K562 (cell line): Measurements from ENCODE around the gene OIT3. TPM values are rescaled to one million over a fixed set of nuclear protein-coding genes. Genes with fewer than 3 reads are reported as not detected.

ENCODE experiments used
- ATF3 ChIP-seq, 2 experiments: fragments of 450-650 bp in 1 of 2; sonication (generic) in 1 of 2; formaldehyde crosslinking in 1 of 2; IDR thresholded peaks in 1 of 2; conservative IDR thresholded peaks in 1 of 2; 2 replicates each; pipeline versions ENCODE4 v1.6.1 to v1.8.1; 2016 to 2023; ENCODE audit warnings: mild to moderate bottlenecking in 2 of 2, moderate library complexity in 2 of 2, inconsistent platforms in 1 of 2, missing genetic modification reagents in 1 of 2
- BRF1 ChIP-seq: IDR thresholded peaks from 3 replicates; pipeline ENCODE4 v1.6.1; 2011; ENCODE audit warnings: borderline replicate concordance, mild to moderate bottlenecking; ENCODE audit not compliant: insufficient read length; ENCODE audit errors: extremely low read depth
- CBX2 ChIP-seq: fragments of 200-600 bp; sonication (generic); IDR thresholded peaks from one replicate; pipeline ENCODE4 v1.6.1; 2012; ENCODE audit warnings: mild to moderate bottlenecking, low read length, inconsistent platforms; ENCODE audit not compliant: insufficient read depth, poor library complexity, severe bottlenecking
- FOS ChIP-seq: IDR thresholded peaks from 3 replicates; pipeline ENCODE4 v1.6.1; 2011; ENCODE audit not compliant: insufficient read length; ENCODE audit errors: extremely low read depth
- FOXP1 ChIP-seq: sonication (generic); formaldehyde crosslinking; IDR thresholded peaks from 2 replicates; pipeline ENCODE4 v1.8.0; 2022; ENCODE audit warnings: mild to moderate bottlenecking, missing genetic modification reagents
- FUS ChIP-seq: fragments of 200-400 bp; formaldehyde crosslinking; optimal IDR thresholded peaks from 2 replicates; pipeline ENCODE3; 2017; ENCODE audit warnings: low read depth, low read length
- IRF2 ChIP-seq: sonication (generic); formaldehyde crosslinking; IDR thresholded peaks from 2 replicates; pipeline ENCODE4 v1.8.1; 2022; ENCODE audit warnings: mild to moderate bottlenecking, missing genetic modification reagents
- KDM2B ChIP-seq: fragments of 250-450 bp; sonication (Bioruptor Pico); IDR thresholded peaks from 2 replicates; pipeline ENCODE4 v1.8.0; 2021; ENCODE audit warnings: mild to moderate bottlenecking, moderate library complexity
- LEF1 ChIP-seq: fragments of 450-650 bp; IDR thresholded peaks from 2 replicates; pipeline ENCODE4 v1.6.1; 2016; ENCODE audit warnings: mild to moderate bottlenecking
- MAFK ChIP-seq: IDR thresholded peaks from 2 replicates; pipeline ENCODE4 v1.6.1; 2011; ENCODE audit warnings: low read length, improper control_type of control experiment
- MCM3 ChIP-seq: fragments of 450-650 bp; IDR thresholded peaks from 2 replicates; pipeline ENCODE4 v1.6.1; 2016
- MTA2 ChIP-seq: fragments of 450-650 bp; IDR thresholded peaks from 2 replicates; pipeline ENCODE4 v1.6.1; 2016; ENCODE audit warnings: low read depth
- NCOA4 ChIP-seq: fragments of 450-650 bp; IDR thresholded peaks from 2 replicates; pipeline ENCODE4 v1.6.1; 2018; ENCODE audit warnings: mild to moderate bottlenecking; ENCODE audit not compliant: partially characterized antibody
- PKNOX1 ChIP-seq: fragments of 450-650 bp; IDR thresholded peaks from 2 replicates; pipeline ENCODE4 v1.6.1; 2016
- PRMT5 ChIP-seq: sonication (generic); formaldehyde crosslinking; IDR thresholded peaks from 2 replicates; pipeline ENCODE4 v1.5.0; 2020; ENCODE audit warnings: missing genetic modification reagents
- SMARCA4 ChIP-seq: fragments of 450-650 bp; IDR thresholded peaks from 2 replicates; pipeline ENCODE4 v1.6.1; 2016
- TAL1 ChIP-seq: fragments of 450-650 bp; IDR thresholded peaks from 2 replicates; pipeline ENCODE4 v1.6.1; 2016; ENCODE audit warnings: mild to moderate bottlenecking
- TCF7L2 ChIP-seq: fragments of 150-350 bp; IDR thresholded peaks from 2 replicates; pipeline ENCODE4 v1.6.1; 2016; ENCODE audit warnings: low read depth, mild to moderate bottlenecking, low read length, moderate library complexity
- XRCC3 ChIP-seq: fragments of 450-650 bp; IDR thresholded peaks from 2 replicates; pipeline ENCODE4 v1.6.1; 2017; ENCODE audit warnings: mild to moderate bottlenecking, moderate library complexity
- ZBTB2 ChIP-seq: fragments of 450-650 bp; IDR thresholded peaks from 2 replicates; pipeline ENCODE4 v1.6.1; 2016; ENCODE audit warnings: antibody characterized with exemption
- ZBTB5 ChIP-seq: fragments of 450-650 bp; IDR thresholded peaks from 2 replicates; pipeline ENCODE4 v1.6.1; 2017; ENCODE audit warnings: antibody characterized with exemption
- ZBTB9 ChIP-seq: fragments of 450-650 bp; formaldehyde crosslinking; IDR thresholded peaks from 2 replicates; pipeline ENCODE4 v1.4.0; 2020; ENCODE audit warnings: mild to moderate bottlenecking, moderate library complexity
- ZFPM2 ChIP-seq: fragments of 250-450 bp; sonication (Bioruptor Pico); IDR thresholded peaks from 2 replicates; pipeline ENCODE4 v1.5.1; 2022; ENCODE audit warnings: mild to moderate bottlenecking
- ZNF140 ChIP-seq: fragments of 250-450 bp; sonication (Bioruptor Pico); IDR thresholded peaks from 2 replicates; pipeline ENCODE4 v1.8.0; 2021; ENCODE audit warnings: moderate library complexity, mild to moderate bottlenecking, inconsistent platforms
- ZNF165 ChIP-seq: fragments of 250-450 bp; sonication (Bioruptor Pico); IDR thresholded peaks from 2 replicates; pipeline ENCODE4 v1.4.0; 2020; ENCODE audit warnings: borderline replicate concordance
- ZNF699 ChIP-seq: fragments of 250-450 bp; sonication (Bioruptor Pico); IDR thresholded peaks from 2 replicates; pipeline ENCODE4 v1.8.0; 2021; ENCODE audit warnings: mild to moderate bottlenecking, moderate library complexity; ENCODE audit not compliant: insufficient replicate concordance
- polyA plus RNA-seq, 8 experiments: library from polyadenylated mRNA; depleted of rRNA in 4 of 8; stranded (reverse) in 5 of 8; unstranded in 3 of 8; fragments of >200 nt; fragmentation: Nextera tagmentation in 2 of 8; fragmentation: Illumina TruSeq in 1 of 8; extraction: Ambion mirVana in 2 of 8; extraction: Trizol in 1 of 8; gene quantifications; 2 replicates each; pipeline versions ENCODE4 v1.2.1 to v1.2.3, GENCODE V29; 2011 to 2014; ENCODE audit warnings: inconsistent platforms in 1 of 8, missing spikeins in 1 of 8
- total RNA-seq, 7 experiments: library from RNA; depleted of rRNA in 6 of 7; stranded (reverse); fragments of >200 nt in 6 of 7; fragmentation: Illumina TruSeq in 2 of 7; extraction: Trizol in 2 of 7; gene quantifications; 2 replicates each; pipeline versions ENCODE4 v1.2.1 to v1.2.3, GENCODE V29; 2011 to 2021; ENCODE audit warnings: low replicate concordance in 1 of 7

OIT3 gene
- total and polyA plus RNA-seq, 9 of the 15 experiments (the other 6 are each of a cell fraction or from before 2014, with no cell fraction given) = not detected

- TF ChIP-seq ZBTB5 (no peak), ZBTB2 (no peak), PRMT5 (no peak), TCF7L2 (no peak), IRF2 (no peak), TAL1 (no peak), FUS (no peak), ZBTB9 (CRISPR knock-in tag) (no peak), KDM2B (CRISPR knock-in tag) (no peak), LEF1 (no peak), PKNOX1 (peak; percentile 97), BRF1 (no peak), ZNF165 (CRISPR knock-in tag) (no peak), MCM3 (no peak), MAFK (peak; percentile 18; the same call in 1 of the 2 replicates), SMARCA4 (no peak), ATF3 (IDR thresholded peaks at IDR 0.05) (peak; percentile 62; the same call in 1 of the 2 replicates), ATF3 (CRISPR knock-in tag; conservative IDR thresholded peaks at IDR 0.05) (no peak), ZFPM2 (CRISPR knock-in tag) (no peak), XRCC3 (no peak), FOXP1 (no peak), MTA2 (no peak), CBX2 (no peak), NCOA4 (no peak), FOS (peak; percentile 10), ZNF699 (CRISPR knock-in tag) (no peak), ZNF140 (no peak)
Observed at GRCh38 chr10:72935361-72935760, 41.8 kb downstream of the OIT3 start (continued).
